Midbrain (tissue), 1 donor: Measurements from ENCODE around the gene ALAD.

Source experiments
- DNase-seq: peaks from one replicate; lab custom pipeline; 2025; lab: John Stamatoyannopoulos, UW

The ALAD gene

GRCh38 chr9:113345671-113346070, 55.4 kb downstream of the ALAD start:
- DNase-seq = no peak

- peak; percentile 68 for DNase-seq
Measured at GRCh38 chr9:113345190-113345589, 55.9 kb downstream of the ALAD start.

GRCh38 chr9:113343732-113344231, 57.3 kb downstream of the ALAD start:
- peak; percentile 96 for DNase-seq

GRCh38 chr9:113341712-113342410, 59.2 kb downstream of the ALAD start:
- DNase-seq = no peak

GRCh38 chr9:113340011-113340699, 60.9 kb downstream of the ALAD start, which contains the start of gene WDR31:
Gene WDR31 (minus strand): TSS chr9:113340275. CDS start chr9:113332022, 8,253 bp downstream.
- DNase-seq = peak; percentile 90

GRCh38 chr9:113337714-113338113, 63.4 kb downstream of the ALAD start:
- no peak for DNase-seq
